Activated CD4-positive, alpha-beta memory T cell treated with anti-CD3 and anti-CD28 coated beads for 36 hours (primary cell): Measurements from ENCODE around the gene IKZF2. TPM values are rescaled to one million over a fixed set of nuclear protein-coding genes. Genes with fewer than 3 reads are reported as not detected.

Experiments used
- CTCF ChIA-PET: fragments of 350-600 bp; sonication (Branson Sonifier 250); formaldehyde crosslinking; loops from one replicate; lab custom pipeline; 2021; ENCODE audit warnings: antibody characterized with exemption, inconsistent platforms; lab: Charles Lee
- POLR2A ChIA-PET: fragments of 350-600 bp; sonication (Branson Sonifier 250); formaldehyde crosslinking; loops from one replicate; lab custom pipeline; 2021; ENCODE audit warnings: antibody characterized with exemption; lab: Charles Lee
- DNase-seq: peaks from one replicate; pipeline ENCODE4 v3.0.0-alpha.2; 2020
- H3K27ac Mint-ChIP-seq: one replicate; pipeline ENCODE4 v1.8.0; 2021; ENCODE audit warnings: mixed read lengths
- H3K27me3 Mint-ChIP-seq: one replicate; pipeline ENCODE4 v1.8.0; 2021; ENCODE audit warnings: mixed read lengths
- H3K36me3 Mint-ChIP-seq: one replicate; pipeline ENCODE4 v1.8.0; 2021; ENCODE audit warnings: mixed read lengths
- H3K4me1 Mint-ChIP-seq: one replicate; pipeline ENCODE4 v1.8.0; 2021; ENCODE audit warnings: low read depth, mixed read lengths
- H3K4me3 Mint-ChIP-seq: one replicate; pipeline ENCODE4 v1.8.0; 2021; ENCODE audit warnings: mild to moderate bottlenecking, mixed read lengths
- H3K9me3 Mint-ChIP-seq: one replicate; pipeline ENCODE4 v1.8.0; 2021; ENCODE audit warnings: mixed read lengths
- intact Hi-C: fragments of 100-400 bp; cut with micrococcal nuclease; formaldehyde crosslinking; loops from one replicate; pipeline ENCODE4 v1.15.1; 2023
- total RNA-seq, 2 experiments: library from RNA; stranded (reverse); gene quantifications; one replicate each; pipeline ENCODE4 v1.2.3, GENCODE V29; 2021

IKZF2 gene
- total RNA-seq, 2 experiments from 2014 or later, result 8.1 to 9.1 TPM

- ChIA-PET CTCF (interaction anchor here (0.7 to 1.2 kb wide), 2 partner anchors 373 to 1310 kb away, joined by 3 read pairs; no protein-coding TSS in a partner anchor), POLR2A (no interaction called here)
- H3K27me3 Mint-ChIP-seq, result peaks cover 36% of the 10 kb centered on the region
- intact Hi-C loops, result loop anchor here (1.0 to 5.0 kb wide), 3 partner anchors 31 to 128 kb away; no protein-coding TSS in a partner anchor
- H3K4me3 Mint-ChIP-seq, result peak overlapping the region; percentile 77
- no peak for DNase-seq
- H3K9me3 Mint-ChIP-seq, result no peaks in the 10 kb centered on the region
- peak overlapping the region; percentile 52 for H3K27ac Mint-ChIP-seq
- no peaks in the 10 kb centered on the region for H3K36me3 Mint-ChIP-seq
- H3K4me1 Mint-ChIP-seq, result peaks cover 20% of the 10 kb centered on the region
Measured at GRCh38 chr2:213150315-213151097, 906 bp downstream of the IKZF2 start.

- H3K4me1 Mint-ChIP-seq, result peaks cover 20% of the 10 kb centered on the region
- H3K27me3 Mint-ChIP-seq, result peaks cover 36% of the 10 kb centered on the region
- intact Hi-C loops, result loop anchor here (5.0 kb wide), 1 partner anchor 82 kb away; no protein-coding TSS in a partner anchor
- CTCF ChIA-PET, result interaction anchor here (0.7 kb wide), 1 partner anchor 1310 kb away, joined by 3 read pairs; no protein-coding TSS in a partner anchor
- no peak for DNase-seq
- no peaks in the 10 kb centered on the region for H3K36me3 Mint-ChIP-seq
- H3K9me3 Mint-ChIP-seq, result no peaks in the 10 kb centered on the region
- POLR2A ChIA-PET, result no interaction called here
- H3K27ac Mint-ChIP-seq, result peak overlapping the region; percentile 52
- H3K4me3 Mint-ChIP-seq, result peak overlapping the region; percentile 73
Measured at GRCh38 chr2:213149949-213150314, 1.5 kb downstream of the IKZF2 start.

- peaks cover 20% of the 10 kb centered on the region for H3K4me1 Mint-ChIP-seq
- no peak for DNase-seq
- POLR2A ChIA-PET, result no interaction called here
Measured at GRCh38 chr2:213149294-213149875, 2.0 kb downstream of the IKZF2 start.

GRCh38 chr2:213148572-213149261 lies 2.7 kb downstream of the IKZF2 start:
- H3K4me1 Mint-ChIP-seq, result peaks cover 20% of the 10 kb centered on the region
- H3K4me3 Mint-ChIP-seq, result peak overlapping the region; percentile 73
- no peaks in the 10 kb centered on the region for H3K9me3 Mint-ChIP-seq
- POLR2A ChIA-PET, result no interaction called here
- no peaks in the 10 kb centered on the region for H3K36me3 Mint-ChIP-seq
- DNase-seq, result no peak
- CTCF ChIA-PET, result no interaction called here
- intact Hi-C loops, result no loop called here
- H3K27ac Mint-ChIP-seq, result peak overlapping the region; percentile 52
- peaks cover 33% of the 10 kb centered on the region for H3K27me3 Mint-ChIP-seq

More at GRCh38 chr2:213149294-213149875, 2.0 kb downstream of the IKZF2 start:
- CTCF ChIA-PET, result interaction anchor here (0.6 to 0.7 kb wide), 4 partner anchors 154 to 1309 kb away, joined by 3 to 7 read pairs (median 3); no protein-coding TSS in a partner anchor
- H3K9me3 Mint-ChIP-seq, result no peaks in the 10 kb centered on the region
- H3K36me3 Mint-ChIP-seq, result no peaks in the 10 kb centered on the region
- peaks cover 36% of the 10 kb centered on the region for H3K27me3 Mint-ChIP-seq
- H3K4me3 Mint-ChIP-seq, result peak overlapping the region; percentile 73
- intact Hi-C loops, result no loop called here
- H3K27ac Mint-ChIP-seq, result peak overlapping the region; percentile 52

- no peak overlapping the region for H3K27ac Mint-ChIP-seq
- POLR2A ChIA-PET, result interaction anchor here (0.6 kb wide), 1 partner anchor 461 kb away, joined by 4 read pairs; no protein-coding TSS in a partner anchor
Measured at GRCh38 chr2:213147538-213147937, 3.9 kb downstream of the IKZF2 start.

GRCh38 chr2:213145715-213146242 lies 5.6 kb downstream of the IKZF2 start:
- no peaks in the 10 kb centered on the region for H3K9me3 Mint-ChIP-seq
- CTCF ChIA-PET, result no interaction called here
- intact Hi-C loops, result no loop called here
- H3K4me3 Mint-ChIP-seq, result peak overlapping the region; percentile 8
- H3K4me1 Mint-ChIP-seq, result peaks cover 11% of the 10 kb centered on the region
- H3K27ac Mint-ChIP-seq, result peak overlapping the region; percentile 55
- no peaks in the 10 kb centered on the region for H3K36me3 Mint-ChIP-seq
- peaks cover 16% of the 10 kb centered on the region for H3K27me3 Mint-ChIP-seq
- POLR2A ChIA-PET, result no interaction called here
- no peak for DNase-seq

More at GRCh38 chr2:213147538-213147937, 3.9 kb downstream of the IKZF2 start:
- DNase-seq, result no peak
- Mint-ChIP-seq H3K36me3 (no peaks in the 10 kb centered on the region), H3K27me3 (peaks cover 26% of the 10 kb centered on the region), H3K4me1 (peaks cover 19% of the 10 kb centered on the region), H3K4me3 (peak overlapping the region; percentile 39), H3K9me3 (no peaks in the 10 kb centered on the region)
- CTCF ChIA-PET, result interaction anchor here (0.6 to 0.7 kb wide), 2 partner anchors 283 to 461 kb away, joined by 3 to 4 read pairs; no protein-coding TSS in a partner anchor
- intact Hi-C loops, result no loop called here

- Mint-ChIP-seq H3K27me3 (no peaks in the 10 kb centered on the region), H3K9me3 (no peaks in the 10 kb centered on the region), H3K36me3 (no peaks in the 10 kb centered on the region), H3K4me3 (no peak overlapping the region), H3K27ac (no peak overlapping the region), H3K4me1 (no peaks in the 10 kb centered on the region)
- DNase-seq, result no peak
- intact Hi-C loops, result no loop called here
- POLR2A ChIA-PET, result no interaction called here
- CTCF ChIA-PET, result no interaction called here
Measured at GRCh38 chr2:213137064-213137463, 14.3 kb downstream of the IKZF2 start.

- POLR2A ChIA-PET, result no interaction called here
Measured at GRCh38 chr2:213129311-213129710, 22.1 kb downstream of the IKZF2 start.

GRCh38 chr2:213125646-213126347 lies 25.6 kb downstream of the IKZF2 start:
- intact Hi-C loops, result no loop called here
- Mint-ChIP-seq H3K27ac (no peak overlapping the region), H3K9me3 (no peaks in the 10 kb centered on the region), H3K27me3 (no peaks in the 10 kb centered on the region), H3K4me1 (no peaks in the 10 kb centered on the region), H3K36me3 (no peaks in the 10 kb centered on the region), H3K4me3 (no peak overlapping the region)
- ChIA-PET POLR2A (no interaction called here), CTCF (interaction anchor here (1.3 kb wide), 1 partner anchor 108 kb away, joined by 3 read pairs; no protein-coding TSS in a partner anchor)
- no peak for DNase-seq

More at GRCh38 chr2:213129311-213129710, 22.1 kb downstream of the IKZF2 start:
- CTCF ChIA-PET, result no interaction called here
- Mint-ChIP-seq H3K27ac (no peak overlapping the region), H3K9me3 (no peaks in the 10 kb centered on the region), H3K4me3 (no peak overlapping the region), H3K4me1 (no peaks in the 10 kb centered on the region), H3K27me3 (no peaks in the 10 kb centered on the region), H3K36me3 (no peaks in the 10 kb centered on the region)
- no peak for DNase-seq
- intact Hi-C loops, result no loop called here

- no peak overlapping the region for H3K27ac Mint-ChIP-seq
- ChIA-PET POLR2A (no interaction called here), CTCF (no interaction called here)
- H3K36me3 Mint-ChIP-seq, result no peaks in the 10 kb centered on the region
- peaks cover 14% of the 10 kb centered on the region for H3K4me1 Mint-ChIP-seq
- no peaks in the 10 kb centered on the region for H3K27me3 Mint-ChIP-seq
- H3K9me3 Mint-ChIP-seq, result no peaks in the 10 kb centered on the region
- intact Hi-C loops, result no loop called here
- no peak overlapping the region for H3K4me3 Mint-ChIP-seq
- no peak for DNase-seq
Measured at GRCh38 chr2:213122725-213123124, 28.7 kb downstream of the IKZF2 start.

- Mint-ChIP-seq H3K27me3 (no peaks in the 10 kb centered on the region), H3K4me3 (no peak overlapping the region), H3K9me3 (no peaks in the 10 kb centered on the region), H3K27ac (no peak overlapping the region), H3K4me1 (peaks cover 14% of the 10 kb centered on the region), H3K36me3 (no peaks in the 10 kb centered on the region)
- no peak for DNase-seq
- POLR2A ChIA-PET, result no interaction called here
- CTCF ChIA-PET, result no interaction called here
- intact Hi-C loops, result no loop called here
Measured at GRCh38 chr2:213121690-213122089, 29.7 kb downstream of the IKZF2 start.
